Keratinocyte (primary cell): ENCODE measurements around the gene OR3A1.

Experiments used
- CTCF ChIP-seq, 3 experiments: IDR thresholded peaks in 1 of 3; conservative IDR thresholded peaks in 1 of 3; optimal IDR thresholded peaks in 1 of 3; 2 replicates in 2 of 3; 3 replicates in 1 of 3; pipeline versions ENCODE3 to v1.5.1; 2011; ENCODE audit warnings: low read length in 3 of 3, mild to moderate bottlenecking in 3 of 3, moderate library complexity in 2 of 3, control low read depth in 1 of 3, inconsistent platforms in 1 of 3; ENCODE audit not compliant: insufficient read depth in 2 of 3; ENCODE audit errors: extremely low read depth in 1 of 3
- EZH2 ChIP-seq: IDR thresholded peaks from one replicate; pipeline ENCODE4 v1.6.1; 2012; ENCODE audit warnings: inconsistent platforms, mild to moderate bottlenecking, low read length, moderate library complexity

GRCh38 chr17:3295632-3296031 is 2.5 kb downstream of the OR3A1 start:
- TF ChIP-seq CTCF (optimal IDR thresholded peaks at IDR 0.05 in 1 of 3, IDR thresholded peaks at IDR 0.05 in 1 of 3, conservative IDR thresholded peaks at IDR 0.05 in 1 of 3; ENCODE audit: extremely low read depth in 1 of 3, insufficient read depth in 2 of 3, low read length in 3 of 3): no peak
- no peak for TF ChIP-seq EZH2
